Measurements from ENCODE around the gene ENOX1. TPM values are rescaled to one million over a fixed set of nuclear protein-coding genes. Genes with fewer than 3 reads are reported as not detected.

The ENOX1 gene
- total and polyA plus RNA-seq, 2 of the 8 experiments (the other 6 are each of a cell fraction or from before 2014, with no cell fraction given), result 0.23 to 0.37 TPM

GRCh38 chr13:43657485-43657884 lies 129.3 kb downstream of the ENOX1 start:
- no peak overlapping the region for H3K14ac ChIP-seq (ENCODE audit: insufficient read length)
- no peak overlapping the region for H4K5ac ChIP-seq (ENCODE audit: insufficient read length, low read depth, low read length)
- no peak overlapping the region for H3K23ac ChIP-seq (ENCODE audit: insufficient read length)
- H3K36me3 ChIP-seq (ENCODE audit: control insufficient read depth in 2 of 4, insufficient read depth in 4 of 4, low read length in 3 of 4), result no peaks in the 10 kb centered on the region
- no peak overlapping the region for H3K4ac ChIP-seq (replicated peaks; ENCODE audit: insufficient read length, low read depth, low read length)
- H2AFZ ChIP-seq (ENCODE audit: low read length), result no peak overlapping the region
- CTCF ChIA-PET (ENCODE audit: partially characterized antibody), result interaction anchor here (0.6 to 1.4 kb wide), 2 partner anchors 14 to 1363 kb away, joined by 3 read pairs; no protein-coding TSS in a partner anchor
- H3K18ac ChIP-seq (ENCODE audit: extremely low read depth, low read length), result no peak overlapping the region
- no peak overlapping the region for H4K8ac ChIP-seq (ENCODE audit: extremely low read depth, insufficient read depth, low read length)
- no peaks in the 10 kb centered on the region for H3K79me2 ChIP-seq (ENCODE audit: control insufficient read depth in 1 of 2, insufficient read depth in 2 of 2, low read length in 2 of 2)
- H3K27ac ChIP-seq (ENCODE audit: low read depth, low read length), result no peak overlapping the region
- H3K9ac ChIP-seq (replicated peaks in 1 of 4; ENCODE audit: extremely low read depth in 1 of 4, low read depth in 3 of 4, low read length in 3 of 4), result no peak overlapping the region
- TF ChIP-seq CTBP2 (IDR thresholded peaks at IDR 0.05; ENCODE audit: borderline replicate concordance, insufficient read depth, insufficient read length, low read length) (no peak), EP300 (IDR thresholded peaks at IDR 0.05; ENCODE audit: borderline replicate concordance in 1 of 2, low read depth in 2 of 2, low read length in 2 of 2) (no peak), ASH2L (IDR thresholded peaks at IDR 0.05; ENCODE audit: low read length) (no peak), CEBPB (IDR thresholded peaks at IDR 0.05; ENCODE audit: low read depth, low read length) (no peak), RXRA (IDR thresholded peaks at IDR 0.05; ENCODE audit: insufficient read depth, low read depth, low read length) (no peak), RBBP5 (IDR thresholded peaks at IDR 0.05; ENCODE audit: borderline replicate concordance, low read depth, low read length) (no peak), BCL11A (IDR thresholded peaks at IDR 0.05; ENCODE audit: low read depth in 2 of 2, low read length in 2 of 2) (no peak), GABPA (IDR thresholded peaks at IDR 0.05; ENCODE audit: borderline replicate concordance, insufficient read depth, low read length) (no peak), GTF2F1 (IDR thresholded peaks at IDR 0.05; ENCODE audit: borderline replicate concordance, low read depth, low read length) (no peak), NANOG (IDR thresholded peaks at IDR 0.05; ENCODE audit: insufficient read depth, low read depth, low read length, poor library complexity, severe bottlenecking) (no peak)
- H2AK5ac ChIP-seq (ENCODE audit: low read depth, low read length), result no peak overlapping the region
- FAIRE-seq (no peak), DNase-seq (ENCODE audit: low read depth in 1 of 2, low spot score in 2 of 2) (no peak)
- H2BK120ac ChIP-seq (replicated peaks; ENCODE audit: low read depth, low read length), result no peak overlapping the region
- no peak overlapping the region for H2BK20ac ChIP-seq (ENCODE audit: low read length)
- no peak overlapping the region for H3K4me2 ChIP-seq (ENCODE audit: insufficient read depth in 1 of 2, low read depth in 2 of 2, low read length in 2 of 2)
- no peak overlapping the region for H2BK15ac ChIP-seq (ENCODE audit: low read length)
- H3K4me3 ChIP-seq (ENCODE audit: extremely low read depth in 1 of 4, insufficient read depth in 2 of 4, low read depth in 3 of 4, low read length in 4 of 4), result no peak overlapping the region
- H4K20me1 ChIP-seq (replicated peaks in 1 of 2; ENCODE audit: control insufficient read depth in 1 of 2, insufficient read depth in 2 of 2, low read length in 2 of 2), result no peaks in the 10 kb centered on the region
- H2BK5ac ChIP-seq (ENCODE audit: low read depth, low read length), result no peak overlapping the region
- POLR2A ChIA-PET (ENCODE audit: partially characterized antibody), result no interaction called here
- no peaks in the 10 kb centered on the region for H3K27me3 ChIP-seq (replicated peaks in 1 of 4; ENCODE audit: control insufficient read depth in 3 of 4, extremely low read depth in 1 of 4, insufficient read depth in 3 of 4, low read length in 3 of 4)
- no peak overlapping the region for H2BK12ac ChIP-seq (ENCODE audit: low read depth, low read length)
- no peaks in the 10 kb centered on the region for H3K79me1 ChIP-seq (ENCODE audit: low read depth, low read length)
- no peak overlapping the region for H3K56ac ChIP-seq (replicated peaks; ENCODE audit: insufficient read length, low read depth, low read length)
- no peaks in the 10 kb centered on the region for H3K4me1 ChIP-seq (replicated peaks in 1 of 4; ENCODE audit: control insufficient read depth in 3 of 4, insufficient read depth in 4 of 4, low read length in 3 of 4)
- 97% methylated on average over 3 of the region's 3 CpGs; no CpG with 5 or more reads in 1 of the 2 experiments for WGBS, 2 experiments (ENCODE audit: extremely low coverage in 1 of 2, insufficient coverage in 1 of 2, insufficient read length in 1 of 2, insufficient replicate concordance in 2 of 2, low coverage in 1 of 2, low lambda C conversion rate in 2 of 2, missing lambda C conversion rate in 1 of 2)
- no peaks in the 10 kb centered on the region for H3K9me3 ChIP-seq (ENCODE audit: insufficient read depth in 2 of 2, low read depth in 1 of 2, low read length in 1 of 2)
- no peaks in the 10 kb centered on the region for H3K23me2 ChIP-seq (ENCODE audit: low read depth, low read length)
- no peak overlapping the region for H4K91ac ChIP-seq (replicated peaks; ENCODE audit: insufficient read length, low read length)

Measured in H1 (cell line).